GM23248 (cell line): ENCODE results near the gene TAS2R46. TPM values are rescaled to one million over a fixed set of nuclear protein-coding genes. Genes with fewer than 3 reads are reported as not detected.

Source experiments
- DNase-seq: peaks from one replicate; pipeline ENCODE4 v3.0.0-alpha.2; 2015
- H2AFZ ChIP-seq: fragments of 200-600 bp; sonication (generic); 2 replicates; pipeline ENCODE4 v1.6.1; 2016; ENCODE audit warnings: antibody characterized with exemption
- H3F3A ChIP-seq: fragments of 200-600 bp; sonication (generic); 2 replicates; pipeline ENCODE4 v1.6.1; 2016; ENCODE audit warnings: mild to moderate bottlenecking, antibody characterized with exemption, mixed run types; ENCODE audit not compliant: insufficient read depth
- H3K27ac ChIP-seq: fragments of 200-600 bp; sonication (generic); 2 replicates; pipeline ENCODE4 v1.5.1; 2016; ENCODE audit warnings: mild to moderate bottlenecking
- H3K27me3 ChIP-seq: fragments of 200-600 bp; sonication (generic); replicated peaks from 2 replicates; pipeline ENCODE4 v1.6.1; 2016; ENCODE audit warnings: mild to moderate bottlenecking; ENCODE audit not compliant: insufficient read depth
- H3K36me3 ChIP-seq: fragments of 200-600 bp; sonication (generic); 2 replicates; pipeline ENCODE4 v1.6.1; 2016; ENCODE audit warnings: low read depth, mild to moderate bottlenecking
- H3K4me1 ChIP-seq: fragments of 200-600 bp; sonication (generic); 2 replicates; pipeline ENCODE4 v1.6.1; 2016; ENCODE audit warnings: mild to moderate bottlenecking; ENCODE audit not compliant: insufficient read depth
- H3K4me2 ChIP-seq: fragments of 200-600 bp; sonication (generic); one replicate; pipeline ENCODE4 v1.6.1; 2016; ENCODE audit warnings: mild to moderate bottlenecking; ENCODE audit not compliant: unreplicated experiment
- H3K4me3 ChIP-seq: fragments of 200-600 bp; sonication (generic); 2 replicates; pipeline ENCODE4 v1.5.1; 2016; ENCODE audit warnings: mild to moderate bottlenecking
- H3K79me2 ChIP-seq: fragments of 200-600 bp; sonication (generic); 2 replicates; pipeline ENCODE4 v1.6.1; 2016; ENCODE audit warnings: mild to moderate bottlenecking; ENCODE audit not compliant: insufficient read depth
- H3K9ac ChIP-seq: fragments of 200-600 bp; sonication (generic); 2 replicates; pipeline ENCODE4 v1.6.1; 2016; ENCODE audit warnings: mild to moderate bottlenecking
- H3K9me2 ChIP-seq: fragments of 200-600 bp; sonication (generic); 2 replicates; pipeline ENCODE4 v1.6.1; 2016; ENCODE audit warnings: mixed run types, mild to moderate bottlenecking, moderate library complexity; ENCODE audit not compliant: insufficient read depth
- H3K9me3 ChIP-seq: fragments of 200-600 bp; sonication (generic); one replicate; pipeline ENCODE4 v1.6.1; 2017; ENCODE audit warnings: low read depth
- H4K20me1 ChIP-seq: fragments of 200-600 bp; sonication (generic); 2 replicates; pipeline ENCODE4 v1.6.0; 2016; ENCODE audit not compliant: insufficient read depth
- EZH2 ChIP-seq: fragments of 200-600 bp; sonication (generic); IDR thresholded peaks from 2 replicates; pipeline ENCODE4 v1.6.1; 2018; ENCODE audit warnings: antibody characterized with exemption, mild to moderate bottlenecking; ENCODE audit not compliant: insufficient read depth, poor library complexity, severe bottlenecking
- EZH2phosphoT487 ChIP-seq: fragments of 200-600 bp; sonication (generic); IDR thresholded peaks from 2 replicates; pipeline ENCODE4 v1.6.1; 2018; ENCODE audit warnings: antibody characterized with exemption, moderate library complexity, mild to moderate bottlenecking, low read depth; ENCODE audit not compliant: insufficient read depth
- WGBS, 2 experiments: methylation state at CpG; one replicate each; pipeline ENCODE4 v1.1.6; 2015 to 2017; ENCODE audit warnings: low lambda C conversion rate in 2 of 2, low coverage in 1 of 2; ENCODE audit errors: missing lambda C conversion rate in 2 of 2; 5-methylcytosine and 5-hydroxymethylcytosine counted together
- in situ Hi-C: fragments of 300-500 bp; cut with MboI; formaldehyde crosslinking; loops from 2 replicates; pipeline ENCODE4 v1.15.0; 2020
- polyA plus RNA-seq: library from polyadenylated mRNA; unstranded; fragments of >200 nt; fragmentation: Nextera tagmentation; extraction: Ambion mirVana; gene quantifications from 2 replicates; pipeline ENCODE4 v1.2.1, GENCODE V29; 2016
- total RNA-seq: library from RNA; depleted of rRNA; stranded (reverse); fragments of >200 nt; shearing (Covaris generic); gene quantifications from 2 replicates; pipeline ENCODE4 v1.2.3, GENCODE V29; 2014

Gene TAS2R46
- total and polyA plus RNA-seq, 2 experiments from 2014 or later, result not detected

DNA sequence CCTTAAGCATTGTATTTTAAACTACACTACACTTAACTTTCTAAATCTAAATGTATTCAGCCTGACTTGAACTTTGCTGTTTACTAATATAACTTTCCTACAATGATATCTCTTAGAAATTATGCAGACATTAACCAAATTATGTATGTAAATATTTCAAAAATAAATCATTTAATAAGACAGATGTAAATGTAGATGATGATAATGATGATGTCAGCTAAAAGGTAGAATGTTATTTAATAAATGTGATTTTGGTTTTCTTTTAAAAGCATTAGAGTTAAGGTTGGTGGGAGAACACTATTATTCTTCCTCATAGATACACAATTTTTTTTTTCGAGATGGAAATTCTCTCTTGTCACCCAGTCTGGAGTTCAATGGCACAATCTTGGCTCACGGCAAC lies 19.9 kb upstream of the TAS2R46 start:
- no peaks in the 10 kb centered on the region for H3K79me2 ChIP-seq
- no peaks in the 10 kb centered on the region for H3K9me3 ChIP-seq
- WGBS, 2 experiments, result 94 to 100% methylated on average over 2 of the region's 2 CpGs
- no peaks in the 10 kb centered on the region for H3K9me2 ChIP-seq
- H3K4me2 ChIP-seq, result no peak overlapping the region
- TF ChIP-seq EZH2 (no peak), EZH2phosphoT487 (no peak)
- no peak for DNase-seq
- no peaks in the 10 kb centered on the region for H3F3A ChIP-seq
- H3K9ac ChIP-seq, result no peak overlapping the region
- H3K36me3 ChIP-seq, result no peaks in the 10 kb centered on the region
- H3K27ac ChIP-seq, result no peak overlapping the region
- in situ Hi-C loops, result no loop called here
- H3K4me3 ChIP-seq, result no peak overlapping the region
- no peak overlapping the region for H2AFZ ChIP-seq
- no peaks in the 10 kb centered on the region for H3K4me1 ChIP-seq
- H3K27me3 ChIP-seq, result no peaks in the 10 kb centered on the region
- no peaks in the 10 kb centered on the region for H4K20me1 ChIP-seq

DNA sequence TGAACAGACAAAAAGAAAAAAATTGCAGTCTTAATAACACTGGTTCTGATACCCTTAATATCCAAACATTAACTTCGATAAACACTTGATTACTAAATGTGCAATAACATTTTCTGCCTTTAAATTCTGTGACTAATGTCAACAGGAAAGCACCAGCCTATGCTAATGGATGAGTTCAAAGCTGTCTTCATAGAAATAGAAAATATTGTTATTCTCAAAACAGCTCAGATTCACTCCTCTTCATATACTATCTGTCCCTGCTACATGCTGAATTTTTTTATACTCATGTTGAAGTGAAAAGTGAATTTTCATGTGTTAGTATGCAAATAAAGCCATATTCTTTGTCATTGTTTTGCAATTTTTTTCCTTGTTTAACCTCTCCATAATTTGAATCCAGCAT lies 16.2 kb upstream of the TAS2R46 start:
- no peaks in the 10 kb centered on the region for H3K36me3 ChIP-seq
- no peak overlapping the region for H2AFZ ChIP-seq
- TF ChIP-seq EZH2phosphoT487 (no peak), EZH2 (no peak)
- H3K27me3 ChIP-seq, result no peaks in the 10 kb centered on the region
- H3K27ac ChIP-seq, result no peak overlapping the region
- in situ Hi-C loops, result no loop called here
- no peak for DNase-seq
- H3K4me1 ChIP-seq, result no peaks in the 10 kb centered on the region
- H3K9me3 ChIP-seq, result no peaks in the 10 kb centered on the region
- no peaks in the 10 kb centered on the region for H3K79me2 ChIP-seq
- H3K9me2 ChIP-seq, result no peaks in the 10 kb centered on the region
- H4K20me1 ChIP-seq, result no peaks in the 10 kb centered on the region
- no peak overlapping the region for H3K9ac ChIP-seq
- no peak overlapping the region for H3K4me3 ChIP-seq
- H3F3A ChIP-seq, result no peaks in the 10 kb centered on the region
- 85 to 97% methylated on average over 1 of the region's 1 CpG for WGBS, 2 experiments
- H3K4me2 ChIP-seq, result no peak overlapping the region

DNA sequence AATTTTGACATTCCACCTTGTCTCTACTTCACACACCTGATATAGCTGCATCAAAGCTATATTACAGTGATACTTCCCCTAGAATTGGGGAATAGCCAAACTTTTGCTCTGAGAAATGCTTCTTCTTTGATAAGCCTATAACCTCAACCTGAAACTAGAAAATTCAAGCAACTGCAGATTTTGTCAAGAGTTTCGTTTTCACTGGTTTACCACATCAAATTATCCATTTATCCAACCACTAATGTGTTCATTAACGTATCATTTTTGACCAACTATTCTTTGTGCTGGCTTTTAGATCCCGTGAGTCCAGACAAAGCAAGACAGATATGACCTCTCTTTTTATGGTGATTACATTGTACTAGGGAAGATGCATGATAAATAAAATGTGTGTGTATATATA lies 13.5 kb upstream of the TAS2R46 start:
- Histone ChIP-seq H4K20me1 (no peaks in the 10 kb centered on the region), H3K9ac (no peak overlapping the region), H3K79me2 (no peaks in the 10 kb centered on the region), H3K4me2 (no peak overlapping the region), H3K4me1 (no peaks in the 10 kb centered on the region), H3F3A (no peaks in the 10 kb centered on the region), H3K4me3 (no peak overlapping the region), H3K27ac (no peak overlapping the region), H2AFZ (no peak overlapping the region), H3K9me2 (no peaks in the 10 kb centered on the region), H3K36me3 (no peaks in the 10 kb centered on the region), H3K9me3 (no peaks in the 10 kb centered on the region), H3K27me3 (no peaks in the 10 kb centered on the region)
- in situ Hi-C loops, result no loop called here
- DNase-seq, result no peak
- 67 to 71% methylated on average over 3 of the region's 3 CpGs for WGBS, 2 experiments
- TF ChIP-seq EZH2phosphoT487 (no peak), EZH2 (no peak)

DNA sequence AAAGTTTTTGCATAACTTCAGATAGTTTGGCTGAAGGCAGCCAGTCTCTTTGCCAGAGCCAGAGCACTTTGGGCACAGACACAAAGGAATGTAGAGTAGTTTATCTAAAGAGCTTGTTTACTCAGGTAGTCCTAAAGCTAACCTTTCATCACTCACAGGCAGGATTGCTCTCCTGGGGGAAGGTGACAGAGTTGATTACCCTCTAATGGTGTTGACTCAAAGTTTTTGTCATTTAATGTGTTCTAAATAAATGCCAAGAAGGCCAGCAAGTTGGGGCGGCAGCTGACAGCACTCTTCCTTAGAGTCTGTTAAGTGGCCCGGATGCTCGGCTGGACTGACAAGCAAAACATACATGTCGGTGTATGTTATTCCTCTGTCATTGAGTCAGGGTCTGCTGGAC lies 9.3 kb upstream of the TAS2R46 start:
- H3F3A ChIP-seq, result no peaks in the 10 kb centered on the region
- no peak overlapping the region for H3K9ac ChIP-seq
- in situ Hi-C loops, result loop anchor here (5.0 kb wide), 1 partner anchor 54 kb away; no protein-coding TSS in a partner anchor
- H3K27me3 ChIP-seq, result no peaks in the 10 kb centered on the region
- no peak overlapping the region for H2AFZ ChIP-seq
- DNase-seq, result no peak
- no peak overlapping the region for H3K27ac ChIP-seq
- 47 to 49% methylated on average over 4 of the region's 4 CpGs for WGBS, 2 experiments
- TF ChIP-seq EZH2 (no peak), EZH2phosphoT487 (no peak)
- H3K4me3 ChIP-seq, result no peak overlapping the region
- no peaks in the 10 kb centered on the region for H3K79me2 ChIP-seq
- no peaks in the 10 kb centered on the region for H3K9me2 ChIP-seq
- H3K36me3 ChIP-seq, result no peaks in the 10 kb centered on the region
- H3K4me1 ChIP-seq, result no peaks in the 10 kb centered on the region; the same call in 1 of the 2 replicates
- no peaks in the 10 kb centered on the region for H3K9me3 ChIP-seq
- no peaks in the 10 kb centered on the region for H4K20me1 ChIP-seq
- no peak overlapping the region for H3K4me2 ChIP-seq

DNA sequence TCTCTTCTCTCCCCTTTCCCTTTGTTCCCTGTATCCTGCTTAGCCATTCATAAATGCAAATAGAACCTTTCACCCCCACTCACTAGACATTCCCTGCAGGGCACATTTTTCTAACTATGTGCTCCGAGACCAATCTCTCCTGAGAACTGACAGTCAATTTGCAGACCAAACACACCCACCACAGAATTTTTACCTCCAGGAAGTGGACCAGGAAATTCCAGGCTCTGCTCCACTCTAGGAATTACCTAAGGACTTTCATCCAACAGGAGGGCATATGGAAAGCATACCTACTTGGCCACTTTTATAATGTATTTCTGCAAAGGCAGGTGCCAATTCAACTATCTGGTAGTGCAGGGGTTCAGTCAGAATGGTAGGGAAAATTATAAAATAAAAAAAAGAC lies 8.9 kb upstream of the TAS2R46 start:
- no peaks in the 10 kb centered on the region for H3K27me3 ChIP-seq
- no peak overlapping the region for H3K27ac ChIP-seq
- no peaks in the 10 kb centered on the region for H4K20me1 ChIP-seq
- 37 to 48% methylated on average over 1 of the region's 1 CpG for WGBS, 2 experiments
- H3K9me2 ChIP-seq, result no peaks in the 10 kb centered on the region
- no peaks in the 10 kb centered on the region for H3K79me2 ChIP-seq
- in situ Hi-C loops, result loop anchor here (5.0 kb wide), 1 partner anchor 54 kb away; no protein-coding TSS in a partner anchor
- TF ChIP-seq EZH2phosphoT487 (no peak), EZH2 (no peak)
- no peaks in the 10 kb centered on the region for H3F3A ChIP-seq
- H3K4me3 ChIP-seq, result no peak overlapping the region
- H3K4me2 ChIP-seq, result no peak overlapping the region
- H2AFZ ChIP-seq, result no peak overlapping the region
- H3K4me1 ChIP-seq, result no peaks in the 10 kb centered on the region; the same call in 1 of the 2 replicates
- H3K9me3 ChIP-seq, result no peaks in the 10 kb centered on the region
- H3K9ac ChIP-seq, result no peak overlapping the region
- no peak for DNase-seq
- H3K36me3 ChIP-seq, result no peaks in the 10 kb centered on the region
